ENCODE data around the gene SPG11.
A peak's percentile ranks its signal among the peaks of the same experiment; 100 is the strongest.
"Not testable (repeated sequence)": the region's sequence is repeated elsewhere in the genome, so short reads cannot be mapped to it uniquely, and the experiment has no call there.

The SPG11 gene, protein sequence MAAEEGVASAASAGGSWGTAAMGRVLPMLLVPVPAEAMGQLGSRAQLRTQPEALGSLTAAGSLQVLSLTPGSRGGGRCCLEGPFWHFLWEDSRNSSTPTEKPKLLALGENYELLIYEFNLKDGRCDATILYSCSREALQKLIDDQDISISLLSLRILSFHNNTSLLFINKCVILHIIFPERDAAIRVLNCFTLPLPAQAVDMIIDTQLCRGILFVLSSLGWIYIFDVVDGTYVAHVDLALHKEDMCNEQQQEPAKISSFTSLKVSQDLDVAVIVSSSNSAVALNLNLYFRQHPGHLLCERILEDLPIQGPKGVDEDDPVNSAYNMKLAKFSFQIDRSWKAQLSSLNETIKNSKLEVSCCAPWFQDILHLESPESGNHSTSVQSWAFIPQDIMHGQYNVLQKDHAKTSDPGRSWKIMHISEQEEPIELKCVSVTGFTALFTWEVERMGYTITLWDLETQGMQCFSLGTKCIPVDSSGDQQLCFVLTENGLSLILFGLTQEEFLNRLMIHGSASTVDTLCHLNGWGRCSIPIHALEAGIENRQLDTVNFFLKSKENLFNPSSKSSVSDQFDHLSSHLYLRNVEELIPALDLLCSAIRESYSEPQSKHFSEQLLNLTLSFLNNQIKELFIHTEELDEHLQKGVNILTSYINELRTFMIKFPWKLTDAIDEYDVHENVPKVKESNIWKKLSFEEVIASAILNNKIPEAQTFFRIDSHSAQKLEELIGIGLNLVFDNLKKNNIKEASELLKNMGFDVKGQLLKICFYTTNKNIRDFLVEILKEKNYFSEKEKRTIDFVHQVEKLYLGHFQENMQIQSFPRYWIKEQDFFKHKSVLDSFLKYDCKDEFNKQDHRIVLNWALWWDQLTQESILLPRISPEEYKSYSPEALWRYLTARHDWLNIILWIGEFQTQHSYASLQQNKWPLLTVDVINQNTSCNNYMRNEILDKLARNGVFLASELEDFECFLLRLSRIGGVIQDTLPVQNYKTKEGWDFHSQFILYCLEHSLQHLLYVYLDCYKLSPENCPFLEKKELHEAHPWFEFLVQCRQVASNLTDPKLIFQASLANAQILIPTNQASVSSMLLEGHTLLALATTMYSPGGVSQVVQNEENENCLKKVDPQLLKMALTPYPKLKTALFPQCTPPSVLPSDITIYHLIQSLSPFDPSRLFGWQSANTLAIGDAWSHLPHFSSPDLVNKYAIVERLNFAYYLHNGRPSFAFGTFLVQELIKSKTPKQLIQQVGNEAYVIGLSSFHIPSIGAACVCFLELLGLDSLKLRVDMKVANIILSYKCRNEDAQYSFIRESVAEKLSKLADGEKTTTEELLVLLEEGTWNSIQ (N-terminal part only)

DNA sequence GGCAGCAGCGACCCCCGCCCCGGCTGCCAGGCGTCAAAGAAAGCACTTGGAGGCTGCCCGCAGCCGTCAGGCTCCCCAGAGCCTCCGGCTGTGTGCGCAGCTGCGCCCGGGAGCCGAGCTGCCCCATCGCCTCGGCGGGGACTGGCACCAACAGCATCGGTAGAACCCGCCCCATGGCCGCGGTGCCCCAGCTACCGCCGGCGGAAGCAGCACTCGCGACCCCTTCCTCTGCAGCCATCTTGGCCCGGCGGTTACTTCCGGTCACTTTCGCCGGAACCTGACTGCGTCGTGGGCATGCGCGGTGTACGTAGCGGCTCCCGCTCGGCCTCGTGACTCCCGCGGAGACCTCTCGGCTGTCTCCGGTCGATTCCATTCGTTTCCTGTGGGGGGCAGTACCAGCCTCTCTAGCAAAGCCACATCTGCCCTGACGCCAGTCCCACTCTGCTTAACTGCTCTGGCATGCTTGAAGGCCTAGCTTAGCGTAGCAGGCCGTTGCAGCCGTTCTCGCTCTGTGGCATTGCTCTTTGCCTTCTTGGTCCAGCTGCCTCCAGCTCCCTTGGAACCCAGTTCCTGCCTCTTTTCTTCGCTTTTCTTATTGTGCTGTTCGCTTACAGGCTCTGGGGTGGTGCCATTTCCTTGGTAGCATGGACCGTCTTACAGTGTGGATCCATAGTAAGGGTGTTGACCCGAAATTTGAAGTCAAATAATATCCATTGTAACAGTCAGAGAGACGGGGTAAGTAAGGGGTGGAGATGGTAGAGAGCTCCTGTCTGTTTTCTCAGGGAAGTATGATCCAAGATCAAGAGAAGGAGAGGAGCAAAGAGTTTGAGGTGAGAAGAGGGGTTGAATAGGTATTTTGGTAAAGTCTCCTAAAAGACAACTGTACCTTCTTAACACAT, at the start of gene SPG11:
SPG11 (minus strand) TSS at position 253 of the 899 bp plus-strand sequence; CDS start at position 238, 15 bp downstream.
- Histone ChIP-seq H3K4me1 (ENCODE audit: control insufficient read depth, insufficient read depth, low read length) (peaks cover 8% of the 10 kb centered on the region), H3K9ac (ENCODE audit: low read length) (peak within 1 kb of the TSS; percentile 88), H3K27me3 (ENCODE audit: control insufficient read depth, insufficient read depth, low read length) (no peaks in the 10 kb centered on the region), H3K36me3 (ENCODE audit: control insufficient read depth, insufficient read depth, low read length) (no peaks in the 10 kb centered on the region), H3K4me3 (ENCODE audit: low read length) (peak within 1 kb of the TSS; percentile 79), H3K27ac (ENCODE audit: low read depth, low read length) (peak within 1 kb of the TSS; percentile 94)

DNA sequence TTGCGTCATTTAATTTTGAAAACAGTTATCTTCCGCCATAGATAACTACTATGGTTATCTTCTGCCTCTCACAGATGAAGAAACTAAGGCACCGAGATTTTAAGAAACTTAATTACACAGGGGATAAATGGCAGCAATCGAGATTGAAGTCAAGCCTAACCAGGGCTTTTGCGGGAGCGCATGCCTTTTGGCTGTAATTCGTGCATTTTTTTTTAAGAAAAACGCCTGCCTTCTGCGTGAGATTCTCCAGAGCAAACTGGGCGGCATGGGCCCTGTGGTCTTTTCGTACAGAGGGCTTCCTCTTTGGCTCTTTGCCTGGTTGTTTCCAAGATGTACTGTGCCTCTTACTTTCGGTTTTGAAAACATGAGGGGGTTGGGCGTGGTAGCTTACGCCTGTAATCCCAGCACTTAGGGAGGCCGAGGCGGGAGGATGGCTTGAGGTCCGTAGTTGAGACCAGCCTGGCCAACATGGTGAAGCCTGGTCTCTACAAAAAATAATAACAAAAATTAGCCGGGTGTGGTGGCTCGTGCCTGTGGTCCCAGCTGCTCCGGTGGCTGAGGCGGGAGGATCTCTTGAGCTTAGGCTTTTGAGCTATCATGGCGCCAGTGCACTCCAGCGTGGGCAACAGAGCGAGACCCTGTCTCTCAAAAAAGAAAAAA, 49.0 kb upstream of the SPG11 start:
- Histone ChIP-seq H3K27me3 (ENCODE audit: control insufficient read depth, insufficient read depth, low read length) (no peaks in the 10 kb centered on the region), H3K4me3 (ENCODE audit: low read length) (peak overlapping the region; percentile 100), H3K36me3 (ENCODE audit: control insufficient read depth, insufficient read depth, low read length) (peaks cover 24% of the 10 kb centered on the region), H3K9ac (ENCODE audit: low read length) (peak overlapping the region; percentile 100), H3K27ac (ENCODE audit: low read depth, low read length) (peak overlapping the region; percentile 99), H3K4me1 (ENCODE audit: control insufficient read depth, insufficient read depth, low read length) (peaks cover 4% of the 10 kb centered on the region)

DNA sequence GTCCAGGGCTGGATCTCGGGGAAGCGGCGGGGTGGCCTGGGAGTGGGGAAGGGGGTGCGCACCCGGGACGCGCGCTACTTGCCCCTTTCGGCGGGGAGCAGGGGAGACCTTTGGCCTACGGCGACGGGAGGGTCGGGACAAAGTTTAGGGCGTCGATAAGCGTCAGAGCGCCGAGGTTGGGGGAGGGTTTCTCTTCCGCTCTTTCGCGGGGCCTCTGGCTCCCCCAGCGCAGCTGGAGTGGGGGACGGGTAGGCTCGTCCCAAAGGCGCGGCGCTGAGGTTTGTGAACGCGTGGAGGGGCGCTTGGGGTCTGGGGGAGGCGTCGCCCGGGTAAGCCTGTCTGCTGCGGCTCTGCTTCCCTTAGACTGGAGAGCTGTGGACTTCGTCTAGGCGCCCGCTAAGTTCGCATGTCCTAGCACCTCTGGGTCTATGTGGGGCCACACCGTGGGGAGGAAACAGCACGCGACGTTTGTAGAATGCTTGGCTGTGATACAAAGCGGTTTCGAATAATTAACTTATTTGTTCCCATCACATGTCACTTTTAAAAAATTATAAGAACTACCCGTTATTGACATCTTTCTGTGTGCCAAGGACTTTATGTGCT, 48.4 kb upstream of the SPG11 start:
- peaks cover 18% of the 10 kb centered on the region for H3K36me3 ChIP-seq (ENCODE audit: control insufficient read depth, insufficient read depth, low read length)
- H3K4me3 ChIP-seq (ENCODE audit: low read length) = peak overlapping the region; percentile 100
- H3K9ac ChIP-seq (ENCODE audit: low read length) = peak overlapping the region; percentile 100
- H3K4me1 ChIP-seq (ENCODE audit: control insufficient read depth, insufficient read depth, low read length) = peaks cover 4% of the 10 kb centered on the region
- no peaks in the 10 kb centered on the region for H3K27me3 ChIP-seq (ENCODE audit: control insufficient read depth, insufficient read depth, low read length)
- H3K27ac ChIP-seq (ENCODE audit: low read depth, low read length) = peak overlapping the region; percentile 99

DNA sequence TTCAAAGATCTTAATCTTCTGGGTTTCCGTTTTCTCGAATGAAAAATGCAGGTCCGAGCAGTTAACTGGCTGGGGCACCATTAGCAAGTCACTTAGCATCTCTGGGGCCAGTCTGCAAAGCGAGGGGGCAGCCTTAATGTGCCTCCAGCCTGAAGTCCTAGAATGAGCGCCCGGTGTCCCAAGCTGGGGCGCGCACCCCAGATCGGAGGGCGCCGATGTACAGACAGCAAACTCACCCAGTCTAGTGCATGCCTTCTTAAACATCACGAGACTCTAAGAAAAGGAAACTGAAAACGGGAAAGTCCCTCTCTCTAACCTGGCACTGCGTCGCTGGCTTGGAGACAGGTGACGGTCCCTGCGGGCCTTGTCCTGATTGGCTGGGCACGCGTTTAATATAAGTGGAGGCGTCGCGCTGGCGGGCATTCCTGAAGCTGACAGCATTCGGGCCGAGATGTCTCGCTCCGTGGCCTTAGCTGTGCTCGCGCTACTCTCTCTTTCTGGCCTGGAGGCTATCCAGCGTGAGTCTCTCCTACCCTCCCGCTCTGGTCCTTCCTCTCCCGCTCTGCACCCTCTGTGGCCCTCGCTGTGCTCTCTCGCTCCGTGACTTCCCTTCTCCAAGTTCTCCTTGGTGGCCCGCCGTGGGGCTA, 47.8 kb upstream of the SPG11 start, which contains the start of the genes B2M and PATL2:
B2M (plus strand) TSS at position 422 of the 647 bp plus-strand sequence; CDS start at position 452, 30 bp downstream.
PATL2 (minus strand) TSS at position 228 of the 647 bp plus-strand sequence. CDS start 34,833 bp downstream, outside the sequence.
- peaks cover 12% of the 10 kb centered on the region for H3K36me3 ChIP-seq (ENCODE audit: control insufficient read depth, insufficient read depth, low read length)
- H3K4me1 ChIP-seq (ENCODE audit: control insufficient read depth, insufficient read depth, low read length) = peaks cover 4% of the 10 kb centered on the region
- peak within 1 kb of the TSS; percentile 100 for H3K4me3 ChIP-seq (ENCODE audit: low read length)
- peak within 1 kb of the TSS; percentile 99 for H3K27ac ChIP-seq (ENCODE audit: low read depth, low read length)
- H3K27me3 ChIP-seq (ENCODE audit: control insufficient read depth, insufficient read depth, low read length) = no peaks in the 10 kb centered on the region
- peak within 1 kb of the TSS; percentile 100 for H3K9ac ChIP-seq (ENCODE audit: low read length)

DNA sequence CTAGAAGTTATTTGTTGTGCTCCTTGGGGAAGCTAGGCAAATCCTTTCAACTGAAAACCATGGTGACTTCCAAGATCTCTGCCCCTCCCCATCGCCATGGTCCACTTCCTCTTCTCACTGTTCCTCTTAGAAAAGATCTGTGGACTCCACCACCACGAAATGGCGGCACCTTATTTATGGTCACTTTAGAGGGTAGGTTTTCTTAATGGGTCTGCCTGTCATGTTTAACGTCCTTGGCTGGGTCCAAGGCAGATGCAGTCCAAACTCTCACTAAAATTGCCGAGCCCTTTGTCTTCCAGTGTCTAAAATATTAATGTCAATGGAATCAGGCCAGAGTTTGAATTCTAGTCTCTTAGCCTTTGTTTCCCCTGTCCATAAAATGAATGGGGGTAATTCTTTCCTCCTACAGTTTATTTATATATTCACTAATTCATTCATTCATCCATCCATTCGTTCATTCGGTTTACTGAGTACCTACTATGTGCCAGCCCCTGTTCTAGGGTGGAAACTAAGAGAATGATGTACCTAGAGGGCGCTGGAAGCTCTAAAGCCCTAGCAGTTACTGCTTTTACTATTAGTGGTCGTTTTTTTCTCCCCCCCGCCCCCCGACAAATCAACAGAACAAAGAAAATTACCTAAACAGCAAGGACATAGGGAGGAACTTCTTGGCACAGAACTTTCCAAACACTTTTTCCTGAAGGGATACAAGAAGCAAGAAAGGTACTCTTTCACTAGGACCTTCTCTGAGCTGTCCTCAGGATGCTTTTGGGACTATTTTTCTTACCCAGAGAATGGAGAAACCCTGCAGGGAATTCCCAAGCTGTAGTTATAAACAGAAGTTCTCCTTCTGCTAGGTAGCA, 47.0 kb upstream of the SPG11 start:
- H3K9ac ChIP-seq (ENCODE audit: low read length) = peak overlapping the region; percentile 100
- H3K36me3 ChIP-seq (ENCODE audit: control insufficient read depth, insufficient read depth, low read length) = peaks cover 6% of the 10 kb centered on the region
- peak overlapping the region; percentile 99 for H3K27ac ChIP-seq (ENCODE audit: low read depth, low read length)
- H3K4me3 ChIP-seq (ENCODE audit: low read length) = peak overlapping the region; percentile 100
- peaks cover 4% of the 10 kb centered on the region for H3K4me1 ChIP-seq (ENCODE audit: control insufficient read depth, insufficient read depth, low read length)
- H3K27me3 ChIP-seq (ENCODE audit: control insufficient read depth, insufficient read depth, low read length) = no peaks in the 10 kb centered on the region

DNA sequence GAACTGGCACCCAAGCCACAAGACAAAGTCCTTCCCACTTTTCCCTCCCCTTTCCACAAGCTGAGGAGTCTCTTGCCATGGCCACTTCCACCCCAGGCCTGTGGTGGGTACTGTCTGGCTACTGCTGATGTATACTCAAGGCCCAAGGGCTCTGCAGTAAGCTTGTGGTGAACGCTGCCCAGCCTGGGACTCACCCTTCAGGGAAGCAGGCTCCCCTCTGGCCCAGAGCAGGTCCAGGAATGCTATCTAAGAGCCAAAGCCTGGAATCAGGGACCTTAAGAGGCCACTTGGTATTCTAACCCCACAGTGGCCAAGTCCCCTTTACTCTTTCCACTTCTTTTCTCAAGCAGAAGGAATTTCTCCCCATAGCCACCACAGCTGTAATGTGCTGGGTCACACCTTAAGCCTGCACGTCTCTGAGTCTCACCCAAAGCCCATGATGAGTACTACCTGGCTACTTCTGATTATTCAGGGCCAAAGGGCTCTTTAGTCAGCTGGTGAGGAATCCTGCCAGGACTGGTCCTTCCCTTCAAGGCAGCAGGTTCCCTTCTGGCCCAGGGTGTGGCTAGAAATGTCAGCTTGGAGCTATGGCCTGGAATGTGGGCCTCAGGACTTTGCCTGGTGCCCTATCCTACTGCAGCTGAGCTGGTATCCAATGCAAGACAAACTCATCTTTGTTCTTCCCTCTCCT, 43.6 kb upstream of the SPG11 start:
- no peak overlapping the region for H3K9ac ChIP-seq (ENCODE audit: low read length)
- H3K4me1 ChIP-seq (ENCODE audit: control insufficient read depth, insufficient read depth, low read length) = no peaks in the 10 kb centered on the region

DNA sequence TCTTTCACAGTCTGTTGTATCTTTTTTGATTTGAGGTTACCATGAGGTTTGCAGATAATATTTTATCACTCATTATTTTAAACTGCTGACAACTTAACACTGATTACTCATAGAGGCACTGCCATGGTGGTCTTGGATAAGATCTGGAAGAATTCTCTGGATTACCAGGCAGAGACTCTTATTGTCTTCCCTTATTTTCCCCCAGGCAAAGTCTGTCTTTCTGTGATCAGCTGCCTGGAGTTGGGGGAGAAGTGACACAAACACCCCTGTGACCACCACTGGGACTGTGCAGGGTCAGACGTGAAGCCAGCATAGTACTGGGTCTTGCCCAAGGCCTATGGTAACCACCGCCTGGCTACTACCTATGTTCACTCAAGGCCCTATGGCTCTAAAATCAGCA, 42.9 kb upstream of the SPG11 start:
- Histone ChIP-seq H3K4me3 (ENCODE audit: low read length) (no peak overlapping the region), H3K36me3 (ENCODE audit: control insufficient read depth, insufficient read depth, low read length) (no peaks in the 10 kb centered on the region), H3K4me1 (ENCODE audit: control insufficient read depth, insufficient read depth, low read length) (no peaks in the 10 kb centered on the region), H3K9ac (ENCODE audit: low read length) (no peak overlapping the region), H3K27ac (ENCODE audit: low read depth, low read length) (no peak overlapping the region), H3K27me3 (ENCODE audit: control insufficient read depth, insufficient read depth, low read length) (no peaks in the 10 kb centered on the region)

More for the DNA sequence above, 43.6 kb upstream of the SPG11 start:
- no peak overlapping the region for H3K4me3 ChIP-seq (ENCODE audit: low read length)
- no peaks in the 10 kb centered on the region for H3K36me3 ChIP-seq (ENCODE audit: control insufficient read depth, insufficient read depth, low read length)
- no peaks in the 10 kb centered on the region for H3K27me3 ChIP-seq (ENCODE audit: control insufficient read depth, insufficient read depth, low read length)
- no peak overlapping the region for H3K27ac ChIP-seq (ENCODE audit: low read depth, low read length)

DNA sequence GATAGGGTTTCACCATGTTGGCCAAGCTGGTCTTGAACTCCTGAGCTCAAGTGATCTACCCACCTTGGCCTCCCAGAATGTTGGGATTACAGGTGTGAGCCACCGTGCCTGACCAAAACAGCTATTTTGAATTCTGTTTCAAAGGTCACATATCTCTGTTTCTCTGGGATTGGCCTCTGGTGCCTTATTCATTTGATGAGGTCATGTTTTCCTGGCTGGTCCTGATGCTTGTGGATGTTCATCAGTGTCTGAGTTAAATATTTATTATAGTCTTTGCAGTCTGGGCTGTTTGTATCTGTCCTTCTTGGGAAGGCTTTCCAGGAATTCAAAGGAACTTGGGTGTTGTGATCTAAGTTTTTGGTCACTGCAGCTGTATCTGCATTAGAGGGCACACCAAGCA, 42.5 kb upstream of the SPG11 start:
- Histone ChIP-seq H3K27ac (ENCODE audit: low read depth, low read length) (no peak overlapping the region), H3K9ac (ENCODE audit: low read length) (no peak overlapping the region), H3K36me3 (ENCODE audit: control insufficient read depth, insufficient read depth, low read length) (no peaks in the 10 kb centered on the region), H3K4me1 (ENCODE audit: control insufficient read depth, insufficient read depth, low read length) (no peaks in the 10 kb centered on the region), H3K27me3 (ENCODE audit: control insufficient read depth, insufficient read depth, low read length) (no peaks in the 10 kb centered on the region), H3K4me3 (ENCODE audit: low read length) (no peak overlapping the region)

DNA sequence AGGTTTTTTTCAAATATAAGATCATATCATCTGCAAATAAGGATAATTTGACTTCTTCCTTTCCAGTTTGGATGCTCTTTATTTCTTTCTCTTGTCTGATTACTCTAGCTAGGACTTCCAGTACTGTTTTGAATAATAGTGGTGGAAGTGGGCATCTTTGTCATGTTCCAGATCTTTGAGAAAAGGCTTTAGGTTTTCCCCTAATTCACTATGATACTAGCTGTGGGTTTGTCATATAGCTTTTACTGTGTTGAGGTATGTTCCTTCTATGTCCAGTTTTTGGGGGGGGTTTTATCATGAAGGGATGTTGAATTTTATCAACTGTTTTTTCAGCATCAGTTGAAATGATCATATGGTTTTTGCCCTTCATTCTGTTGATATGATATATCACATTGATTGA, 37.2 kb upstream of the SPG11 start:
- not testable (repeated sequence) for H3K27ac ChIP-seq (ENCODE audit: low read depth, low read length); H3K9ac ChIP-seq (ENCODE audit: low read length); H3K36me3 ChIP-seq (ENCODE audit: control insufficient read depth, insufficient read depth, low read length); H3K27me3 ChIP-seq (ENCODE audit: control insufficient read depth, insufficient read depth, low read length); H3K4me3 ChIP-seq (ENCODE audit: low read length); H3K4me1 ChIP-seq (ENCODE audit: control insufficient read depth, insufficient read depth, low read length)
